GM12875 (cell line): ENCODE results near the gene MYBPH.

Experiments used
- H3K4me3 ChIP-seq: one replicate; pipeline ENCODE4 v1.5.1; 2011; ENCODE audit warnings: low read depth, low read length, control low read depth
- CTCF ChIP-seq: IDR thresholded peaks from 2 replicates; pipeline ENCODE4 v1.5.1; 2011; ENCODE audit warnings: low read depth, mild to moderate bottlenecking, control low read depth, inconsistent platforms, low read length, moderate library complexity, borderline replicate concordance; ENCODE audit not compliant: insufficient read depth

MYBPH gene

GRCh38 chr1:203169770-203170520 lies 5.7 kb downstream of the MYBPH start:
- no peak for TF ChIP-seq CTCF
- H3K4me3 ChIP-seq = no peak overlapping the region

GRCh38 chr1:203168991-203169390 lies 6.6 kb downstream of the MYBPH start:
- no peak overlapping the region for H3K4me3 ChIP-seq
- no peak for TF ChIP-seq CTCF

- H3K4me3 ChIP-seq = no peak overlapping the region
- no peak for TF ChIP-seq CTCF
These were observed 7.3 kb downstream of the MYBPH start for GRCh38 chr1:203168256-203168786.

- no peak for TF ChIP-seq CTCF
- H3K4me3 ChIP-seq = no peak overlapping the region
These were observed 7.8 kb downstream of the MYBPH start for GRCh38 chr1:203167913-203168200.

GRCh38 chr1:203167026-203167912 lies 8.4 kb downstream of the MYBPH start:
- no peak for TF ChIP-seq CTCF
- H3K4me3 ChIP-seq = no peak overlapping the region

GRCh38 chr1:203166192-203166940 lies 9.3 kb downstream of the MYBPH start:
- H3K4me3 ChIP-seq = no peak overlapping the region
- peak; percentile 38; the same call in 1 of the 2 replicates for TF ChIP-seq CTCF
